ENCODE results near the gene KCNN1. TPM values are rescaled to one million over a fixed set of nuclear protein-coding genes. Genes with fewer than 3 reads are reported as not detected.

The KCNN1 gene
- total and polyA plus RNA-seq, 10 donors: 0.03 to 0.10 (median 0.04) TPM; not detected in 7

Small RNA genes within 50 kb of the gene (small RNA-seq; reads per million reads assigned to genes)
- 0 reads per million in 4 donors for gene RNA5SP468

Other genes starting within 250 kb of the KCNN1 start
- gene MAP1S, start 247.6 kb upstream of the KCNN1 start, total RNA-seq: 10 to 100 TPM; 33.4 to 63.1 (median 45.6) TPM
- gene MAP1S, start 247.6 kb upstream of the KCNN1 start, polyA plus RNA-seq: 10 to 100 TPM; 15.0 to 15.9 (median 15.0) TPM
- gene FCHO1, start 215.6 kb upstream of the KCNN1 start, total RNA-seq: 10 to 100 TPM; 19.7 to 48.3 (median 34.5) TPM
- gene FCHO1, start 215.6 kb upstream of the KCNN1 start, polyA plus RNA-seq: 10 to 100 TPM; 11.3 to 20.3 (median 15.3) TPM
- 1 to 10 TPM in 2 of 7 donors, under 1 TPM in 3, not detected in 2; 0.36 to 1.6 (median 0.88) TPM for gene B3GNT3, start 172.0 kb upstream of the KCNN1 start, total RNA-seq
- gene B3GNT3, start 172.0 kb upstream of the KCNN1 start, polyA plus RNA-seq: under 1 TPM in 2 of 3 donors, not detected in 1; 0.05 to 0.16 TPM
- gene INSL3, start 145.6 kb upstream of the KCNN1 start, total RNA-seq: 1 to 10 TPM; 2.1 to 6.3 (median 3.4) TPM
- gene INSL3, start 145.6 kb upstream of the KCNN1 start, polyA plus RNA-seq: 1 to 10 TPM; 2.1 to 3.2 (median 2.6) TPM
- gene JAK3, start 119.1 kb upstream of the KCNN1 start, total RNA-seq: 100 to 1,000 TPM in 5 of 7 donors, 10 to 100 TPM in 2; 64.3 to 203 (median 147) TPM
- 10 to 100 TPM; 30.6 to 81.1 (median 58.2) TPM for gene JAK3, start 119.1 kb upstream of the KCNN1 start, polyA plus RNA-seq
- 1,000 to 10,000 TPM; 1,310 to 2,382 (median 1,642) TPM for gene RPL18A, start 107.2 kb upstream of the KCNN1 start, total RNA-seq
- 1,000 to 10,000 TPM; 4,642 to 6,872 (median 5,294) TPM for gene RPL18A, start 107.2 kb upstream of the KCNN1 start, polyA plus RNA-seq
- gene SLC5A5, start 95.2 kb upstream of the KCNN1 start, total RNA-seq: under 1 TPM in 5 of 7 donors, not detected in 2; 0.27 to 0.44 (median 0.32) TPM
- gene SLC5A5, start 95.2 kb upstream of the KCNN1 start, polyA plus RNA-seq: under 1 TPM; 0.19 to 0.52 (median 0.30) TPM
- 10 to 100 TPM; 29.5 to 48.6 (median 41.2) TPM for gene CCDC124, start 34.1 kb upstream of the KCNN1 start, total RNA-seq
- gene CCDC124, start 34.1 kb upstream of the KCNN1 start, polyA plus RNA-seq: 10 to 100 TPM; 62.4 to 89.9 (median 86.1) TPM
- 10 to 100 TPM; 46.0 to 64.6 (median 50.5) TPM for gene ARRDC2, start 41.1 kb downstream of the KCNN1 start, total RNA-seq
- 10 to 100 TPM; 61.5 to 70.4 (median 64.8) TPM for gene ARRDC2, start 41.1 kb downstream of the KCNN1 start, polyA plus RNA-seq
- gene IL12RB1, start 119.8 kb downstream of the KCNN1 start, total RNA-seq: 10 to 100 TPM; 19.7 to 31.6 (median 25.3) TPM
- 10 to 100 TPM in 2 of 3 donors, 1 to 10 TPM in 1; 9.9 to 21.5 (median 14.8) TPM for gene IL12RB1, start 119.8 kb downstream of the KCNN1 start, polyA plus RNA-seq
- gene MAST3, start 130.7 kb downstream of the KCNN1 start, total RNA-seq: 10 to 100 TPM; 31.3 to 52.7 (median 39.4) TPM
- 10 to 100 TPM in 2 of 3 donors, 1 to 10 TPM in 1; 8.9 to 17.1 (median 16.1) TPM for gene MAST3, start 130.7 kb downstream of the KCNN1 start, polyA plus RNA-seq
- 10 to 100 TPM in 6 of 7 donors, 1 to 10 TPM in 1; 6.6 to 22.7 (median 16.3) TPM for gene PIK3R2, start 186.1 kb downstream of the KCNN1 start, total RNA-seq
- 1 to 10 TPM; 4.2 to 5.1 (median 4.9) TPM for gene PIK3R2, start 186.1 kb downstream of the KCNN1 start, polyA plus RNA-seq
- 100 to 1,000 TPM; 206 to 475 (median 330) TPM for gene IFI30, start 206.7 kb downstream of the KCNN1 start, total RNA-seq
- gene IFI30, start 206.7 kb downstream of the KCNN1 start, polyA plus RNA-seq: 100 to 1,000 TPM; 234 to 299 (median 274) TPM
- gene MPV17L2, start 226.1 kb downstream of the KCNN1 start, total RNA-seq: 10 to 100 TPM in 3 of 7 donors, 1 to 10 TPM in 4; 7.8 to 14.1 (median 9.9) TPM
- gene MPV17L2, start 226.1 kb downstream of the KCNN1 start, polyA plus RNA-seq: 10 to 100 TPM; 12.1 to 15.4 (median 12.3) TPM
- 1 to 10 TPM; 1.4 to 6.6 (median 3.3) TPM for gene RAB3A, start 236.9 kb downstream of the KCNN1 start, total RNA-seq
- gene RAB3A, start 236.9 kb downstream of the KCNN1 start, polyA plus RNA-seq: 1 to 10 TPM in 2 of 3 donors, under 1 TPM in 1; 0.72 to 1.7 (median 1.3) TPM

All from spleen (tissue), 11 donors.